HEK293T (cell line): ENCODE measurements around the gene PXDC1.

ENCODE experiments used
- FOXA1 ChIP-seq: fragments of 450-650 bp; IDR thresholded peaks from 2 replicates; pipeline ENCODE4 v1.6.1; 2016; ENCODE audit warnings: mild to moderate bottlenecking
- FOXK2 ChIP-seq: fragments of 450-650 bp; IDR thresholded peaks from 2 replicates; pipeline ENCODE4 v1.6.1; 2016; ENCODE audit warnings: mild to moderate bottlenecking
- FOXM1 ChIP-seq: fragments of 450-650 bp; IDR thresholded peaks from 2 replicates; pipeline ENCODE4 v1.6.1; 2017; ENCODE audit warnings: mild to moderate bottlenecking, borderline replicate concordance
- L3MBTL2 ChIP-seq: fragments of 450-650 bp; conservative IDR thresholded peaks from 2 replicates; pipeline ENCODE4 v1.6.1; 2016; ENCODE audit warnings: mild to moderate bottlenecking
- LEF1 ChIP-seq: fragments of 450-650 bp; IDR thresholded peaks from 2 replicates; pipeline ENCODE4 v1.6.1; 2017; ENCODE audit warnings: mild to moderate bottlenecking, borderline replicate concordance
- NFRKB ChIP-seq: fragments of 450-650 bp; IDR thresholded peaks from 2 replicates; pipeline ENCODE4 v1.6.1; 2016; ENCODE audit warnings: mild to moderate bottlenecking, moderate library complexity
- PKNOX1 ChIP-seq: fragments of 450-650 bp; IDR thresholded peaks from 2 replicates; pipeline ENCODE4 v1.6.1; 2016
- SP1 ChIP-seq: fragments of 450-650 bp; IDR thresholded peaks from 2 replicates; pipeline ENCODE4 v1.6.1; 2017
- SUZ12 ChIP-seq: fragments of 450-650 bp; IDR thresholded peaks from 2 replicates; pipeline ENCODE4 v1.6.1; 2016; ENCODE audit warnings: mild to moderate bottlenecking
- TARDBP ChIP-seq: fragments of 450-650 bp; IDR thresholded peaks from 2 replicates; pipeline ENCODE4 v1.6.1; 2016
- ZNF384 ChIP-seq: fragments of 450-650 bp; IDR thresholded peaks from 2 replicates; pipeline ENCODE4 v1.6.1; 2016

- TF ChIP-seq SUZ12 (no peak), L3MBTL2 (no peak), FOXA1 (no peak), TARDBP (no peak), SP1 (no peak), FOXM1 (no peak), FOXK2 (no peak), LEF1 (no peak), ZNF384 (no peak), PKNOX1 (no peak), NFRKB (no peak)
These were observed 24.3 kb upstream of the PXDC1 start for GRCh38 chr6:3775847-3776246.
